ENCODE results near the gene CNTNAP2.

DNA sequence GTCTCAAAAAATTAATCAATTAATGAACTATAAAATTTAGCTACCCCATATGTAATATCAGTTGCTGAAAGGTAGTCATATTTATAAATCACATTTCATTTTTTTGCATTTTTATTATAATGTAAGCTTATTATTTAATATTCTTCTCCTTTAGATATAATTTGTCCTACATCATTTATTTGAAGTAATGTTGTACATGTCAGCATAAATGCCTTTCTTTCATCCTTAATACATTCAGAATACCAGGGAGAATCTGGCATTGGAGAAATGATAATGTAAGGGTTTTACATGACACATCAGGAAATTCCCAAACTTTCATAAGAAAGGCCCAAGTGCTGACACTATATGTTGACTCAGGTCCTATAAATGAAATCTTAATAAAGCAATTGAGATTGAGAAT is 742.1 kb downstream of the CNTNAP2 start:
- TF ChIP-seq CTCF (conservative IDR thresholded peaks at IDR 0.05; ENCODE audit: low read depth, low read length) (no peak), RAD21 (IDR thresholded peaks at IDR 0.05; ENCODE audit: low read length) (no peak), CEBPB (IDR thresholded peaks at IDR 0.05; ENCODE audit: low read depth, low read length) (no peak), BHLHE40 (IDR thresholded peaks at IDR 0.05; ENCODE audit: low read depth, low read length) (no peak)
